ENCODE data around the gene RPS5. TPM values are rescaled to one million over a fixed set of nuclear protein-coding genes. Genes with fewer than 3 reads are reported as not detected.

Gene RPS5
- total RNA-seq, 4 donors from 2014 or later, result 1,292 to 2,917 (median 1,952) TPM

DNA sequence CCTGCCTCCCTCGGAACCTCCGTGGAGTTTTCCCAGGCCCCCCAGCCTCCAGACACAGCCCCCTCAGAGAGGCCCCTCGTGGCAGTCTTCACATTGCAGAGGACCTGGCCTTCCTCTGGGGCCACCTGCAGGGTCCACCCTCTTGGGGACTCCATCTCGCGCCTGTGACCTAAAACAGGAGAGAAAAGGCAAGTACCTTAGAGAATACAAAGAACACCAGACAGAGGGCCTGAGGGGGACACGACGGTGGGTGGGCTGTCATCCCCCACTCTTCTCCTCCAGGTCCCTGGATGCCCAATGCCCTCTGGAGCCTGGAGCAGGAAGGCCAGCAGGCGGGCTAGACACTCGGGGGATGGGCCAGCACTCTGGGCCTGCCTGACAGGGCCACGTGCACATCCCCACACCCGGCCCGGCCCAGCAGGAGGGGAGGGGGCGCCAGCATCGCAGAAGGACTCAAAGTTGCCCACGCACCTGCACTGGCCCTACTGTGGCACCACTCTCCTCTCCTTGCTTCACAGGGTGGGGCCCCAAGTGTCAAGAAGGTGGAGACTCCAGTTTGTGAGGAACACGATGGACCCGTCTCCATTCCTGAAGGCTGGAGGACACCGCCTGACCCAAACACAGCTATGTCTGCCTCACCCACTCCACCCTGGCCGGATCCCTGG lies 29.5 kb upstream of the RPS5 start:
- no peak for DNase-seq

DNA sequence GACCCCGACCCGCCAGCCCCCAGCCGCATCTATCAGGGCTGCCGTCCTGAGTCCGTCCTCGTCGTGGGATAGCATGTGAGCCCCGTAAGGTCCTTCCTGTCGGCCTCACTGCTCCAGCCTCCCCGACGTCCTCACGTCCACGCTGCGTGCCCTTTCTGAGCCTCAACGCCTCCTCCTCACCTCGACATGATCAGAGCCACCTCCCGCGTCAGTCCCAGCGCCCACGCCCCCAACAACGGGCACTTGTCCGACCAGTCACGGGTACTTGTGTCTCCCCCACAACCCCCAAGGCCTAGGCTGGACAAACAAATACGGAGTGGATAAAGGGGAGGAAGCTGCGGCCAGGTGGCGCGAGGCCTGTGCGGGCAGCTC lies 25.2 kb upstream of the RPS5 start:
- intact Hi-C loops (cut with DNase I), result no loop called here
- peaks cover under 1 to 28% (median 10%) of the 10 kb centered on the region in 3 donors for H3K4me1 ChIP-seq
- DNase-seq, result no peak
- H3K27ac ChIP-seq, result peak overlapping the region; percentile 85 to 97 (median 92)
- peaks cover 0 to 10% (median 0%) of the 10 kb centered on the region in 4 donors for H3K27me3 ChIP-seq
- peaks cover 0 to 9% (median 0%) of the 10 kb centered on the region in 3 donors for H3K36me3 ChIP-seq
- H3K4me3 ChIP-seq, result peak overlapping the region; percentile 55 to 83 (median 77)
- TF ChIP-seq POLR2A (IDR thresholded peaks at IDR 0.05) (no peak), CTCF (IDR thresholded peaks at IDR 0.05) (no peak)
- peaks cover 0 to 5% (median 0%) of the 10 kb centered on the region in 3 donors for H3K9me3 ChIP-seq
- 2 to 13% methylated on average over 7 to 13 of the region's 28 CpGs for WGBS, 2 donors

More for the DNA sequence above, 29.5 kb upstream of the RPS5 start:
- H3K27ac ChIP-seq, result no peak overlapping the region
- peaks cover 0 to 21% (median 0%) of the 10 kb centered on the region in 4 donors for H3K27me3 ChIP-seq
- peaks cover 7 to 36% (median 10%) of the 10 kb centered on the region in 3 donors for H3K4me1 ChIP-seq
- TF ChIP-seq CTCF (IDR thresholded peaks at IDR 0.05) (no peak), POLR2A (IDR thresholded peaks at IDR 0.05) (no peak)
- WGBS, 2 donors, result 78 to 87% methylated on average over 5 to 10 of the region's 19 CpGs
- H3K36me3 ChIP-seq, result no peaks in the 10 kb centered on the region
- H3K9me3 ChIP-seq, result peaks cover 0 to 10% (median 0%) of the 10 kb centered on the region in 3 donors
- H3K4me3 ChIP-seq, result peak overlapping the region in 2 of 4 donors; percentile 36 to 60
- intact Hi-C loops (cut with DNase I), result no loop called here

- WGBS, 2 donors, result 0 to 1% methylated on average over 4 to 20 of the region's 74 CpGs
- peak within 1 kb of the TSS; percentile 55 to 83 (median 77) for H3K4me3 ChIP-seq
- peak within 1 kb of the TSS; percentile 85 to 97 (median 92) for H3K27ac ChIP-seq
- no peaks in the 10 kb centered on the region for H3K9me3 ChIP-seq
- peaks cover 0 to 23% (median 7%) of the 10 kb centered on the region in 3 donors for H3K4me1 ChIP-seq
- H3K36me3 ChIP-seq, result peaks cover 0 to 11% (median 0%) of the 10 kb centered on the region in 3 donors
- intact Hi-C loops (cut with DNase I), result no loop called here
- H3K27me3 ChIP-seq, result peaks cover 0 to 5% (median 0%) of the 10 kb centered on the region in 4 donors
- peak; percentile 81 for DNase-seq
- peak in 3 of 4 donors; percentile 51 to 68 (median 62) for TF ChIP-seq POLR2A (IDR thresholded peaks at IDR 0.05)
- TF ChIP-seq CTCF (IDR thresholded peaks at IDR 0.05), result peak in 2 of 6 experiments; percentile 5 to 22
Measured at GRCh38 chr19:58362272-58362994, 24.6 kb upstream of the RPS5 start, which contains the start of gene ZNF497. Gene ZNF497, minus strand, starts transcription at chr19:58362751. Its CDS starts 5,116 bp downstream, at chr19:58357635.

- Histone ChIP-seq H3K9me3 (no peaks in the 10 kb centered on the region), H3K4me3 (no peak overlapping the region), H3K36me3 (peaks cover 0 to 25% (median 0%) of the 10 kb centered on the region in 3 donors), H3K27ac (no peak overlapping the region), H3K4me1 (peaks cover 0 to 19% (median 7%) of the 10 kb centered on the region in 3 donors), H3K27me3 (no peaks in the 10 kb centered on the region)
- DNase-seq, result no peak
- intact Hi-C loops (cut with DNase I), result no loop called here
- TF ChIP-seq CTCF (IDR thresholded peaks at IDR 0.05) (no peak), POLR2A (IDR thresholded peaks at IDR 0.05) (no peak)
- 65 to 70% methylated on average over 4 to 5 of the region's 5 CpGs for WGBS, 2 donors
Measured at GRCh38 chr19:58364146-58364545, 22.9 kb upstream of the RPS5 start.
